ENCODE results near the gene HDAC9. TPM values are rescaled to one million over a fixed set of nuclear protein-coding genes. Genes with fewer than 3 reads are reported as not detected.

Gene HDAC9
- total RNA-seq, 4 donors from 2014 or later = 54.8 to 96.2 (median 87.2) TPM

GRCh38 chr7:18754766-18755165 lies 259.2 kb downstream of the HDAC9 start:
- Histone ChIP-seq H3K27ac (no peak overlapping the region), H3K4me1 (no peaks in the 10 kb centered on the region), H3K27me3 (no peaks in the 10 kb centered on the region), H3K9me3 (no peaks in the 10 kb centered on the region), H3K36me3 (no peaks in the 10 kb centered on the region), H3K4me3 (no peak overlapping the region)
- intact Hi-C loops (cut with DNase I; ENCODE audit: low total_unique reads) = no loop called here
- TF ChIP-seq POLR2A (IDR thresholded peaks at IDR 0.05) = no peak
- TF ChIP-seq, protein P1, sequence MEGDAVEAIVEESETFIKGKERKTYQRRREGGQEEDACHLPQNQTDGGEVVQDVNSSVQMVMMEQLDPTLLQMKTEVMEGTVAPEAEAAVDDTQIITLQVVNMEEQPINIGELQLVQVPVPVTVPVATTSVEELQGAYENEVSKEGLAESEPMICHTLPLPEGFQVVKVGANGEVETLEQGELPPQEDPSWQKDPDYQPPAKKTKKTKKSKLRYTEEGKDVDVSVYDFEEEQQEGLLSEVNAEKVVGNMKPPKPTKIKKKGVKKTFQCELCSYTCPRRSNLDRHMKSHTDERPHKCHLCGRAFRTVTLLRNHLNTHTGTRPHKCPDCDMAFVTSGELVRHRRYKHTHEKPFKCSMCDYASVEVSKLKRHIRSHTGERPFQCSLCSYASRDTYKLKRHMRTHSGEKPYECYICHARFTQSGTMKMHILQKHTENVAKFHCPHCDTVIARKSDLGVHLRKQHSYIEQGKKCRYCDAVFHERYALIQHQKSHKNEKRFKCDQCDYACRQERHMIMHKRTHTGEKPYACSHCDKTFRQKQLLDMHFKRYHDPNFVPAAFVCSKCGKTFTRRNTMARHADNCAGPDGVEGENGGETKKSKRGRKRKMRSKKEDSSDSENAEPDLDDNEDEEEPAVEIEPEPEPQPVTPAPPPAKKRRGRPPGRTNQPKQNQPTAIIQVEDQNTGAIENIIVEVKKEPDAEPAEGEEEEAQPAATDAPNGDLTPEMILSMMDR (IDR thresholded peaks at IDR 0.05) = no peak
- no peak for DNase-seq

DNA sequence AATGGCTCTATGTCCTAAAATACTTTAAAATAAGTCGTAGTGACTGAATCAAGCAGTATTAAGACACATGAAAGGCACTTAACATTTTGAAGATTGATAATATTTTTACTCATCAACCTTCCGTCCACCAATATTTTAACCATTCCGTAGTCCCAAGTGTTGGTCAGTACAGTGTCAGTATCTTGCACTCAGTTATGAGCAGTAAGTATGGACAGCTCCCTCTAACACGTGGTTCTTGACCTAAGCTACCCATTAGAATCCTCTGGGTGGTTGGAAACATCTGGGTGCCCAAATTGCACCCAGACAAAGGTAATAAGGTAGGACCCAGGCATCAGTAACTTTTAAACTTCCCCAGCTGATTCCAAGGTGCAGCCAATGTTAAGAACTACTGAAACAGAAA lies 260.2 kb downstream of the HDAC9 start:
- Histone ChIP-seq H3K9me3 (no peaks in the 10 kb centered on the region), H3K36me3 (no peaks in the 10 kb centered on the region), H3K4me1 (no peaks in the 10 kb centered on the region), H3K4me3 (no peak overlapping the region), H3K27me3 (no peaks in the 10 kb centered on the region), H3K27ac (no peak overlapping the region)
- intact Hi-C loops (cut with DNase I; ENCODE audit: low total_unique reads) = no loop called here
- DNase-seq = no peak
- TF ChIP-seq, protein P1 (IDR thresholded peaks at IDR 0.05) = no peak
- TF ChIP-seq POLR2A (IDR thresholded peaks at IDR 0.05) = no peak

GRCh38 chr7:18756378-18757050 lies 261.0 kb downstream of the HDAC9 start:
- Histone ChIP-seq H3K4me3 (no peak overlapping the region), H3K4me1 (no peaks in the 10 kb centered on the region), H3K9me3 (no peaks in the 10 kb centered on the region), H3K36me3 (no peaks in the 10 kb centered on the region), H3K27ac (no peak overlapping the region), H3K27me3 (no peaks in the 10 kb centered on the region)
- TF ChIP-seq POLR2A (IDR thresholded peaks at IDR 0.05) = no peak
- TF ChIP-seq, protein P1 (IDR thresholded peaks at IDR 0.05) = no peak
- DNase-seq = no peak
- intact Hi-C loops (cut with DNase I; ENCODE audit: low total_unique reads) = no loop called here

DNA sequence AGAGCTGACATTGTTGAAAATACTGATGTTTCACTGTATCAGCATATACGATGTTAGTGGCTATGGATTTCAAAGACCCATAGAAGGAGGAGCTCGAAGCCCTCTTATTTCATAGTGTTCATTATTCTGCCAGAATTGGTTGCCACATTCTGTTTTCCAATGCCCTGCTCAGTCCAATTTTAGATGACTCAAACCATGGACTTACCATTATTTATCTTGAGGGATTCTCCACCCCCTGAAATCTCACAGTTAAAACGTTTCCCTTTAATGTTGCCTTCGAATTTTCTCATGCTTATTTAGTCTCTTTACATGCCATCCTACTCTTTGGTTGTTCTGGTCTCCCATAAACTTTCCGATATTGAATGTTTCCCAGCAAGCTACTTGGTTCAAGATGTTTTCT lies 264.5 kb downstream of the HDAC9 start:
- Histone ChIP-seq H3K27ac (no peak overlapping the region), H3K4me1 (no peaks in the 10 kb centered on the region), H3K9me3 (no peaks in the 10 kb centered on the region), H3K27me3 (no peaks in the 10 kb centered on the region), H3K4me3 (no peak overlapping the region), H3K36me3 (no peaks in the 10 kb centered on the region)
- no peak for DNase-seq
- intact Hi-C loops (cut with DNase I; ENCODE audit: low total_unique reads) = no loop called here
- TF ChIP-seq, protein P1 (IDR thresholded peaks at IDR 0.05) = no peak
- no peak for TF ChIP-seq POLR2A (IDR thresholded peaks at IDR 0.05)

GRCh38 chr7:18760631-18761445 lies 265.3 kb downstream of the HDAC9 start:
- no peaks in the 10 kb centered on the region for H3K9me3 ChIP-seq
- intact Hi-C loops (cut with DNase I; ENCODE audit: low total_unique reads) = no loop called here
- H3K4me3 ChIP-seq = no peak overlapping the region
- DNase-seq = no peak
- H3K36me3 ChIP-seq = no peaks in the 10 kb centered on the region
- H3K4me1 ChIP-seq = no peaks in the 10 kb centered on the region
- TF ChIP-seq, protein P1 (IDR thresholded peaks at IDR 0.05) = no peak
- TF ChIP-seq POLR2A (IDR thresholded peaks at IDR 0.05) = no peak
- no peaks in the 10 kb centered on the region for H3K27me3 ChIP-seq
- no peak overlapping the region for H3K27ac ChIP-seq
